Effector memory CD8-positive, alpha-beta T cell (primary cell): ENCODE measurements around the gene UCN3.
"Not testable (repeated sequence)": the region's sequence is repeated elsewhere in the genome, so short reads cannot be mapped to it uniquely, and the experiment has no call there.

Experiments
- ATAC-seq: fragments of 150-1000 bp; cut with Tn5 transposase; replicated peaks from 2 replicates; pipeline ENCODE4 v1.10.0; 2021; ENCODE audit warnings: mild to moderate bottlenecking, moderate library complexity
- DNase-seq, 3 experiments: peaks; one replicate each; pipeline ENCODE4 v3.0.0; 2021
- H3K27ac Mint-ChIP-seq, 2 donors: one replicate each; pipeline ENCODE4 v1.8.0; 2022; ENCODE audit warnings: mild to moderate bottlenecking in 2 of 2, mixed read lengths in 2 of 2, moderate library complexity in 2 of 2
- H3K27me3 Mint-ChIP-seq, 2 donors: one replicate each; pipeline ENCODE4 v1.8.0; 2022; ENCODE audit warnings: mixed read lengths in 2 of 2
- H3K36me3 Mint-ChIP-seq: one replicate; pipeline ENCODE4 v1.8.0; 2022; ENCODE audit warnings: mild to moderate bottlenecking, moderate library complexity, mixed read lengths; ENCODE audit not compliant: insufficient read depth
- H3K4me1 Mint-ChIP-seq, 2 donors: one replicate each; pipeline ENCODE4 v1.8.0; 2022; ENCODE audit warnings: low read depth in 2 of 2, mixed read lengths in 2 of 2
- H3K4me3 Mint-ChIP-seq, 2 donors: one replicate each; pipeline ENCODE4 v1.8.0; 2022; ENCODE audit warnings: mild to moderate bottlenecking in 2 of 2, mixed read lengths in 2 of 2, moderate library complexity in 2 of 2
- H3K9me3 Mint-ChIP-seq, 2 donors: one replicate each; pipeline ENCODE4 v1.8.0; 2022; ENCODE audit warnings: mixed read lengths in 2 of 2

The UCN3 gene

DNA sequence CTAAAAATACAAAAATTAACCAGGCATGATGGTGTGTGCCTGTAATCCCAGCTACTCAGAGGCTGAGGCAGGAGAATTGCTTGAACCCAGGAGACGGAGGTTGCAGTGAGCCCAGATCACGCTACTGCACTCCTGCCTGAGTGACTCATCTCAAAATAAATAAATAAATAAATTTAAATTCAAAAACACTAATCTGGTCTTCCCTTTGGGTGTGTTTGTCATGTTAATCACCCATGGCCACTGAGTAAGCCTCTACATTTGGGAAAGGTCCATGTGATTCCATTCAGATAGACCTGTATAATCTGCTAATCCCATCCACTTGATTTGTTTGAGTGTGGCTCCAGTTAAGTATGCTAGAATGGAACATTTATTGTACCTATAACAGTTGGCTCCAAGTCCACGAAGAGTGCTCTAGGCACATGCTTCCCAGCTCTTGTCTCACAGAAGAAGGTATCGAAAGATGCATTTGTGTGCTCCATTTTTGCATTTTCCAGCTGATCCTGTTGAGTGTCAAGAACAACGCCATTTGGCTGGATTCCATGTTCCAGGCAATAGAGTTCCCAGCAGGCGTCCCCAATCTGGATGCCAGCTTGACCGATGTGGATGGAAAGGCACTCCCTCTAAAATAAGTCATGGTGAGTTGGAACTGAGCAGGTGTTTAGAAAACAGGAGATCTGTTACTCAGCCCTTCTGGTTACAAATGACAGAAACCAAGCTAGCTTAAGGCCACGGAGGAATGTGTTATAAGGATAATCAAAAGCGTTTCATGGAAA is 35.9 kb downstream of the UCN3 start:
- Mint-ChIP-seq H3K27ac (no peak overlapping the region), H3K9me3 (no peaks in the 10 kb centered on the region), H3K36me3 (no peaks in the 10 kb centered on the region), H3K4me3 (no peak overlapping the region), H3K27me3 (peaks cover 37 to 40% of the 10 kb centered on the region in 2 donors), H3K4me1 (no peaks in the 10 kb centered on the region)
- no peak for DNase-seq
- ATAC-seq = no peak

GRCh38 chr10:5402798-5403197 is 38.0 kb downstream of the UCN3 start:
- no peaks in the 10 kb centered on the region for H3K9me3 Mint-ChIP-seq
- DNase-seq = no peak
- H3K36me3 Mint-ChIP-seq = no peaks in the 10 kb centered on the region
- H3K27me3 Mint-ChIP-seq = peaks cover 28% of the 10 kb centered on the region in 2 donors
- no peaks in the 10 kb centered on the region for H3K4me1 Mint-ChIP-seq
- no peak overlapping the region for H3K4me3 Mint-ChIP-seq
- no peak for ATAC-seq
- H3K27ac Mint-ChIP-seq = no peak overlapping the region

GRCh38 chr10:5404208-5405041 is 39.7 kb downstream of the UCN3 start, which contains the start of gene TUBAL3:
Gene TUBAL3 (minus strand): TSS chr10:5404828. CDS start chr10:5404792, 36 bp downstream.
- ATAC-seq = no peak
- Mint-ChIP-seq H3K9me3 (no peaks in the 10 kb centered on the region), H3K36me3 (no peaks in the 10 kb centered on the region), H3K4me1 (no peaks in the 10 kb centered on the region), H3K27me3 (peaks cover 23 to 24% of the 10 kb centered on the region in 2 donors), H3K27ac (no peak within 1 kb of the TSS), H3K4me3 (no peak within 1 kb of the TSS)
- DNase-seq = no peak

DNA sequence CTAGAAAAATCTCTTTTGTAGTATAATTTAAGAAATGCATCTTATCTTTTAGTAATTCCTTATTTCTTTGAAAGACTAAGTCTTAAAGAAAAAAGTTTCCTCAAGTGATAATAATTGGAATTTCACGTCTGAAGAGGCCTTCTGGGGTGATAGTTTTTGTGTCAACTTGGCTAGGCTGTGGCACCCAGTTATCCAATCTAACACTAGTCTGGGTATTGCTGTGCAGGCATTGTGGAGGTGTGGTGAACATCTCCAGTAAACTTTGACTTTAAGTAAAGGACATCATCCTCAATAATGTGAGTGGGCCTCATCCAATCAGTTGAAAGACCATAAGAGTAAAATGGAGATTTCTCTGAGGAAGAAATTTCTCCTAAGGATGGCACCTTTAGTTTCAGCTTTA is 42.2 kb downstream of the UCN3 start:
- Mint-ChIP-seq H3K4me1 (peaks cover 0 to under 1% of the 10 kb centered on the region in 2 donors), H3K36me3 (no peaks in the 10 kb centered on the region), H3K4me3 (no peak overlapping the region), H3K27ac (no peak overlapping the region), H3K27me3 (peaks cover 27 to 29% of the 10 kb centered on the region in 2 donors), H3K9me3 (no peaks in the 10 kb centered on the region)
- ATAC-seq = no peak
- DNase-seq = no peak

DNA sequence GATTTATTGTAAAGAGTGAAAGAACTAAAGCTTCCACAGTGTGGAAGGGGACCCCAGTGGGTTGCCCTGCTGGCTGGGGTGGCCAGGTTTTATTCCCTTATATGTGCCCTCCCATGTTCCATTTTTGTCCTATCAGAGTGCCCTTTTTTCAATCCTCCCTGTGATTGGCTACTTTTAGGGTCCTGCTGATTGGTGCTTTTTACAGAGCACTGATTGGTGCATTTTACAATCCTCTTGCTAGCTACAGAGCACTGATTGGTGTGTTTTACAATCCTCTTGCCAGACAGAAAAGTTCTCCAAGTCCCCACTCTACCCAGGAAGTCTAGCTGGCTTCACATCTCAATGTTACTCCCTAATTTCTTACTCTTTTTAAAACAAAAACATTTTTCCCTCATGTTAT is 46.0 kb downstream of the UCN3 start:
- not testable (repeated sequence) for ATAC-seq, H3K9me3 Mint-ChIP-seq, H3K4me1 Mint-ChIP-seq, H3K27ac Mint-ChIP-seq, DNase-seq, H3K36me3 Mint-ChIP-seq, H3K4me3 Mint-ChIP-seq
- peaks cover 27 to 29% of the 10 kb centered on the region in 2 donors for H3K27me3 Mint-ChIP-seq

GRCh38 chr10:5411941-5412276 is 47.1 kb downstream of the UCN3 start:
- H3K27me3 Mint-ChIP-seq = peaks cover 27 to 29% of the 10 kb centered on the region in 2 donors
- H3K4me1 Mint-ChIP-seq = peaks cover 2 to 3% of the 10 kb centered on the region in 2 donors
- no peak overlapping the region for H3K27ac Mint-ChIP-seq
- no peak for ATAC-seq
- H3K36me3 Mint-ChIP-seq = peaks cover 3% of the 10 kb centered on the region
- H3K4me3 Mint-ChIP-seq = peak overlapping the region in 1 of 2 donors; percentile 63
- H3K9me3 Mint-ChIP-seq = no peaks in the 10 kb centered on the region
- DNase-seq = no peak

GRCh38 chr10:5412277-5412941 is 47.6 kb downstream of the UCN3 start, which contains the start of gene NET1:
Gene NET1 (plus strand): TSS chr10:5412557. CDS start chr10:5412693, 136 bp downstream.
- Mint-ChIP-seq H3K27ac (no peak within 1 kb of the TSS), H3K36me3 (peaks cover 3% of the 10 kb centered on the region), H3K9me3 (no peaks in the 10 kb centered on the region), H3K4me3 (peak within 1 kb of the TSS in 1 of 2 donors; percentile 63), H3K27me3 (peaks cover 27 to 29% of the 10 kb centered on the region in 2 donors), H3K4me1 (peaks cover 2 to 3% of the 10 kb centered on the region in 2 donors)
- ATAC-seq = peak; percentile 80
- DNase-seq = peak; percentile 26 to 44 (median 40)

DNA sequence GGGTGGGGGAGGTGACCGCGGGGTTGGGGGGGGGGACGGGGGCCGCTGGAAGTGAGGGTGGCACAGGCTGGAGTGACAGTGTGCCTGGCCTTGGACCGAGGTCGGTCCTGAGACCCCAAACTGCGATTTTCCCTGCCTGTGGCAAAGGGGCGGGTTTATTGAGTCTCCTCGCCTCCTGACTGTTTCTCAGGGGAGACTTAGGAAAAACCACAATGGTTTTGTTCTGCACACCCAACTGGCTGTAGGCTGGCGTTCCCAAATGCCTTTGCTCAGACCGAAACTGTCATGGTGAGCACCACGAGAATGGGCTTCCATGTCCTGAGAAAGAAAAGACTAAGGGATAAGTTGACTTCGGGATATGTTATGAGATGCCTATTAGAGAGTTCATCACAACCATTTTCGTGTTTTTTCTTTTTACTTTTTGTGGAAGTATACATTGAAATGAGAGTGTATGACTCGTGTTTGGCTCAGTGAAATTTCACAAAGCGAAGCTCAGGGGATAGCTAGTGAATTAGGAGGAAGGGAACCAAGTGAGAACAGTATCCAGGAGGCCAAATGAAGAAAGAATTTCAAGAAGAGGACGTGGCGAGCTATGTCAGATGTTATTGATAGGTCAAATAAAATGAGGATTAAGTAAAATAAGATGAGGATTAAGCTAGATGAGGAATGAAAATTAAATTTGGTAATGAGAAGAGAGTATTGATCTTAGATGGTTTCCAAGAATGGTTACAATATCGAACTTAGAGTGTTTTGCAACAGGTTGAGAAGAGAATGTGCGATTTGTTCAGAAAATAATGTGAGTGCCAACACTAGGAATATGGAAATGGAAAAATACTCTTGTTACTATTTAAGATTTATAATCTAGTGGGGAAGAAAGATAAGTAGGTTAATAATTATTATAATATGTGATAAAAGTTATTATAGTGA is 48.5 kb downstream of the UCN3 start:
- Mint-ChIP-seq H3K9me3 (no peaks in the 10 kb centered on the region), H3K4me3 (no peak overlapping the region), H3K27me3 (peaks cover 21 to 22% of the 10 kb centered on the region in 2 donors), H3K36me3 (peaks cover 3% of the 10 kb centered on the region), H3K27ac (no peak overlapping the region), H3K4me1 (peaks cover 2 to 3% of the 10 kb centered on the region in 2 donors)
- ATAC-seq (no peak), DNase-seq (no peak)

- H3K4me1 Mint-ChIP-seq = peaks cover 1 to 2% of the 10 kb centered on the region in 2 donors
- no peak for DNase-seq
- peaks cover 0 to 9% of the 10 kb centered on the region in 2 donors for H3K9me3 Mint-ChIP-seq
- H3K27me3 Mint-ChIP-seq = no peaks in the 10 kb centered on the region
- H3K27ac Mint-ChIP-seq = no peak overlapping the region
- no peak overlapping the region for H3K4me3 Mint-ChIP-seq
- H3K36me3 Mint-ChIP-seq = peaks cover 3% of the 10 kb centered on the region
- ATAC-seq = no peak
Measured at GRCh38 chr10:5416981-5417380, 52.2 kb downstream of the UCN3 start.

GRCh38 chr10:5418584-5418983 is 53.8 kb downstream of the UCN3 start:
- Mint-ChIP-seq H3K36me3 (no peaks in the 10 kb centered on the region), H3K9me3 (peaks cover 0 to 9% of the 10 kb centered on the region in 2 donors), H3K27me3 (no peaks in the 10 kb centered on the region), H3K4me3 (no peak overlapping the region), H3K27ac (no peak overlapping the region), H3K4me1 (no peaks in the 10 kb centered on the region)
- ATAC-seq (no peak), DNase-seq (no peak)

DNA sequence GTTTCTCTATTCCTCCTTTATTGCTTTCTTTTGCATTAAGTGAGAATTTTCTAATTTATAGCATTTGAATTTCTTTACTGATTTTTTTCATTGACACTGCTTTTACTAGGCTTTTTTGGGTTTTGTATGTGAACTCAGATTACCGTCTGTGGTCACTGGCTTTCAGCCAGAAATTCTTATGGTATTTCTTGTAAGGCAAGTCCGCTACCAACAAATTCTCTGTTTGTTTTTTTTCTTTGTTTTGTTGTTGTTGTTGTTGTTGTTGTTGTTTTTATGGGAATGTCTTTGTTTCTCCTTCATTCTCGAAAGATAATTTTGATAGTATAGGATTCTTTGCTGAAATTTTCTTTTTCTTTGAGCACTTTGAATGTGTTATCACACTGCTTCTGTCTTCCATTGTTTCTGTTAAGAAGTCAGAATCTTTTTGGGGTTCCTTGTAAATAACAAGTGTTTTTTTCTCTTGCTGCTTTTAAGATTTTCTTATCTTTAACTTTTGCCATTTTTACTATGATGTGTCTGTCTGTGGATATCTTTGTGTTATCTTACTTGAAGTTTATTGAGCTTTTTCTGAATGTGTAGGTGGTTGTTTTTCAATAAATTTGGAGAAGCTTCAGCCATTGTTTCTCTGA is 54.8 kb downstream of the UCN3 start:
- DNase-seq (no peak), ATAC-seq (no peak)
- H3K9me3 Mint-ChIP-seq = peaks cover 0 to 9% of the 10 kb centered on the region in 2 donors
- H3K27me3 Mint-ChIP-seq = no peaks in the 10 kb centered on the region
- no peak overlapping the region for H3K4me3 Mint-ChIP-seq
- H3K4me1 Mint-ChIP-seq = no peaks in the 10 kb centered on the region
- peaks cover 2% of the 10 kb centered on the region for H3K36me3 Mint-ChIP-seq
- no peak overlapping the region for H3K27ac Mint-ChIP-seq

DNA sequence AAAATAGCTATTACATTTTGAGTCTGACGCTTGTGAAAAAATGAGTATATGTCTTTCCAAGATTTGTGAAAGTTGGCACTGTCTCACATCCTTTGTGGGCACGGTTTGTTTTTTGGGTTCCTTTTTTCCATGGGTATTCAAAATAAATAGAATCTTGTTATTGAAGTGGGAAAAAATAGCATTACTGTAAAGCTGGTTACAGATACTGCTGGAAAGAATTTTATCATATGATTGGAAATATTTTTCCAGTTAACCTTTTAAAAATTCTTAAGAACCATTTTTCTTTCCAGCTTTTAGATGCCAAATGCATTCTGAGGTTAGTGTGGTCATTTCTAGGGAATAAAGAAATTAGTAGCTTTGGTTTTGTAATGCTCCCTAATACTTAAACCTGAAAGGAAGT is 59.0 kb downstream of the UCN3 start:
- Mint-ChIP-seq H3K4me3 (no peak overlapping the region), H3K27me3 (no peaks in the 10 kb centered on the region), H3K36me3 (peaks cover 2% of the 10 kb centered on the region), H3K4me1 (no peaks in the 10 kb centered on the region), H3K27ac (no peak overlapping the region), H3K9me3 (peaks cover 0 to 9% of the 10 kb centered on the region in 2 donors)
- ATAC-seq (no peak), DNase-seq (no peak)
